IPS-20b (cell line): Measurements from ENCODE around the gene GLYAT.

Experiments
- H3K27ac ChIP-seq: one replicate; pipeline ENCODE4 v1.5.1; 2013; ENCODE audit warnings: low read length
- H3K27me3 ChIP-seq: 2 replicates; pipeline ENCODE4 v1.6.1; 2013; ENCODE audit warnings: mild to moderate bottlenecking, low read length, inconsistent platforms; ENCODE audit not compliant: insufficient read depth
- H3K36me3 ChIP-seq: 2 replicates; pipeline ENCODE4 v1.6.1; 2013; ENCODE audit warnings: low read depth, mild to moderate bottlenecking, inconsistent platforms, low read length, moderate library complexity; ENCODE audit not compliant: insufficient read depth
- H3K4me1 ChIP-seq: 2 replicates; pipeline ENCODE4 v1.6.1; 2013; ENCODE audit warnings: mild to moderate bottlenecking, control low read depth, inconsistent platforms, low read length, moderate library complexity; ENCODE audit not compliant: insufficient read depth
- H3K4me3 ChIP-seq: 2 replicates; pipeline ENCODE4 v1.5.1; 2013; ENCODE audit warnings: mild to moderate bottlenecking, low read length, inconsistent platforms
- H3K9ac ChIP-seq: 2 replicates; pipeline ENCODE4 v1.6.1; 2013; ENCODE audit warnings: low read depth, mild to moderate bottlenecking, inconsistent platforms, low read length, moderate library complexity
- H3K9me3 ChIP-seq: 2 replicates; pipeline ENCODE4 v1.6.1; 2013; ENCODE audit warnings: mild to moderate bottlenecking, low read depth, low read length, inconsistent platforms; ENCODE audit not compliant: insufficient read depth

GLYAT gene

GRCh38 chr11:58731819-58732218, at the start of gene GLYAT:
Gene GLYAT, minus strand, starts transcription at chr11:58731943. Its CDS starts 7,447 bp downstream, at chr11:58724496.
- Histone ChIP-seq H3K4me3 (no peak within 1 kb of the TSS), H3K36me3 (no peaks in the 10 kb centered on the region), H3K27me3 (no peaks in the 10 kb centered on the region), H3K27ac (no peak within 1 kb of the TSS), H3K4me1 (no peaks in the 10 kb centered on the region), H3K9me3 (peaks cover 67% of the 10 kb centered on the region; the same call in 1 of the 2 replicates), H3K9ac (no peak within 1 kb of the TSS)

- Histone ChIP-seq H3K27me3 (no peaks in the 10 kb centered on the region), H3K9me3 (peaks cover 62% of the 10 kb centered on the region), H3K9ac (no peak overlapping the region), H3K4me1 (no peaks in the 10 kb centered on the region), H3K4me3 (no peak overlapping the region), H3K27ac (no peak overlapping the region), H3K36me3 (no peaks in the 10 kb centered on the region)
Observed at GRCh38 chr11:58781345-58781744, 49.6 kb upstream of the GLYAT start.

GRCh38 chr11:58780578-58780977, 48.8 kb upstream of the GLYAT start:
- no peak overlapping the region for H3K27ac ChIP-seq
- no peak overlapping the region for H3K9ac ChIP-seq
- H3K4me1 ChIP-seq: no peaks in the 10 kb centered on the region
- peaks cover 67% of the 10 kb centered on the region for H3K9me3 ChIP-seq
- H3K27me3 ChIP-seq: no peaks in the 10 kb centered on the region
- H3K4me3 ChIP-seq: no peak overlapping the region; the same call in 1 of the 2 replicates
- H3K36me3 ChIP-seq: no peaks in the 10 kb centered on the region

GRCh38 chr11:58776891-58777710, 45.4 kb upstream of the GLYAT start:
- no peak overlapping the region for H3K9ac ChIP-seq
- no peaks in the 10 kb centered on the region for H3K36me3 ChIP-seq
- H3K27me3 ChIP-seq: no peaks in the 10 kb centered on the region
- no peak overlapping the region for H3K4me3 ChIP-seq
- no peak overlapping the region for H3K27ac ChIP-seq
- peaks cover 70% of the 10 kb centered on the region for H3K9me3 ChIP-seq
- H3K4me1 ChIP-seq: no peaks in the 10 kb centered on the region

GRCh38 chr11:58775066-58775708, 43.4 kb upstream of the GLYAT start:
- H3K9ac ChIP-seq: no peak overlapping the region
- no peak overlapping the region for H3K27ac ChIP-seq
- H3K36me3 ChIP-seq: no peaks in the 10 kb centered on the region
- no peaks in the 10 kb centered on the region for H3K27me3 ChIP-seq
- H3K4me1 ChIP-seq: no peaks in the 10 kb centered on the region
- H3K4me3 ChIP-seq: no peak overlapping the region
- H3K9me3 ChIP-seq: peaks cover 66% of the 10 kb centered on the region; the same call in 1 of the 2 replicates

GRCh38 chr11:58774164-58774593, 42.4 kb upstream of the GLYAT start:
- Histone ChIP-seq H3K4me3 (no peak overlapping the region), H3K4me1 (no peaks in the 10 kb centered on the region), H3K9me3 (peaks cover 57% of the 10 kb centered on the region; the same call in 1 of the 2 replicates), H3K27ac (no peak overlapping the region), H3K36me3 (no peaks in the 10 kb centered on the region), H3K27me3 (no peaks in the 10 kb centered on the region), H3K9ac (no peak overlapping the region)

- Histone ChIP-seq H3K36me3 (no peaks in the 10 kb centered on the region), H3K9ac (no peak overlapping the region), H3K4me1 (no peaks in the 10 kb centered on the region), H3K27ac (no peak overlapping the region), H3K27me3 (no peaks in the 10 kb centered on the region), H3K4me3 (no peak overlapping the region), H3K9me3 (peaks cover 57% of the 10 kb centered on the region; the same call in 1 of the 2 replicates)
Observed at GRCh38 chr11:58773337-58773736, 41.6 kb upstream of the GLYAT start.

- no peak overlapping the region for H3K4me3 ChIP-seq
- H3K4me1 ChIP-seq: no peaks in the 10 kb centered on the region
- H3K9me3 ChIP-seq: peaks cover 54% of the 10 kb centered on the region; the same call in 1 of the 2 replicates
- no peaks in the 10 kb centered on the region for H3K27me3 ChIP-seq
- H3K27ac ChIP-seq: no peak overlapping the region
- no peaks in the 10 kb centered on the region for H3K36me3 ChIP-seq
- no peak overlapping the region for H3K9ac ChIP-seq
Observed at GRCh38 chr11:58772329-58773285, 40.9 kb upstream of the GLYAT start.

GRCh38 chr11:58771458-58771855, 39.7 kb upstream of the GLYAT start:
- no peak overlapping the region for H3K9ac ChIP-seq
- H3K4me1 ChIP-seq: no peaks in the 10 kb centered on the region
- no peak overlapping the region for H3K4me3 ChIP-seq
- H3K36me3 ChIP-seq: no peaks in the 10 kb centered on the region
- H3K9me3 ChIP-seq: peaks cover 47% of the 10 kb centered on the region; the same call in 1 of the 2 replicates
- H3K27ac ChIP-seq: no peak overlapping the region
- no peaks in the 10 kb centered on the region for H3K27me3 ChIP-seq

- Histone ChIP-seq H3K9ac (no peak overlapping the region), H3K27ac (no peak overlapping the region), H3K9me3 (peaks cover 42% of the 10 kb centered on the region; the same call in 1 of the 2 replicates), H3K4me3 (no peak overlapping the region), H3K4me1 (no peaks in the 10 kb centered on the region), H3K27me3 (no peaks in the 10 kb centered on the region), H3K36me3 (no peaks in the 10 kb centered on the region)
Observed at GRCh38 chr11:58770627-58771457, 39.1 kb upstream of the GLYAT start.
